IMR-90 (cell line): ENCODE results near the gene MOB1B.

Experiments
- CEBPB ChIP-seq: IDR thresholded peaks from 2 replicates; pipeline ENCODE4 v1.6.1; 2012; ENCODE audit warnings: low read depth, low read length, improper control_type of control experiment
- CHD1 ChIP-seq: IDR thresholded peaks from 2 replicates; pipeline ENCODE4 v1.6.1; 2012; ENCODE audit warnings: low read depth, low read length, improper control_type of control experiment
- FOS ChIP-seq: fragments of 150-350 bp; IDR thresholded peaks from 2 replicates; pipeline ENCODE4 v1.6.1; 2016; ENCODE audit warnings: low read depth, low read length
- MAFK ChIP-seq: IDR thresholded peaks from 2 replicates; pipeline ENCODE4 v1.6.1; 2012; ENCODE audit warnings: low read depth, low read length, improper control_type of control experiment
- MXI1 ChIP-seq: IDR thresholded peaks from 2 replicates; pipeline ENCODE4 v1.6.1; 2012; ENCODE audit warnings: low read depth, mild to moderate bottlenecking, low read length, moderate library complexity, borderline replicate concordance
- NFE2L2 ChIP-seq: fragments of 150-350 bp; IDR thresholded peaks from 2 replicates; pipeline ENCODE4 v1.6.1; 2016; ENCODE audit warnings: low read depth, mild to moderate bottlenecking, low read length
- POLR2A ChIP-seq: IDR thresholded peaks from 2 replicates; pipeline ENCODE4 v1.6.1; 2012; ENCODE audit warnings: mild to moderate bottlenecking, low read depth, low read length
- RAD21 ChIP-seq: IDR thresholded peaks from 2 replicates; pipeline ENCODE4 v1.6.1; 2012; ENCODE audit warnings: low read length, improper control_type of control experiment
- RCOR1 ChIP-seq: IDR thresholded peaks from 2 replicates; pipeline ENCODE4 v1.6.1; 2012; ENCODE audit warnings: mild to moderate bottlenecking, low read length, improper control_type of control experiment; ENCODE audit not compliant: insufficient replicate concordance
- RFX5 ChIP-seq: IDR thresholded peaks from 2 replicates; pipeline ENCODE4 v1.8.0; 2012; ENCODE audit warnings: low read depth, mild to moderate bottlenecking, low read length, moderate library complexity
- SMC3 ChIP-seq: fragments of 150-350 bp; IDR thresholded peaks from 2 replicates; pipeline ENCODE4 v1.6.1; 2016; ENCODE audit warnings: low read depth, mild to moderate bottlenecking, antibody characterized with exemption, low read length, moderate library complexity
- TF ChIP-seq, protein P1 (sequence below): conservative IDR thresholded peaks from 2 replicates; pipeline ENCODE4 v1.5.1; 2012; ENCODE audit warnings: mild to moderate bottlenecking, low read depth, low read length, improper control_type of control experiment
- TF ChIP-seq, protein P2 (sequence below): fragments of 150-350 bp; IDR thresholded peaks from 2 replicates; pipeline ENCODE4 v1.6.1; 2016; ENCODE audit warnings: low read depth, mild to moderate bottlenecking, low read length, moderate library complexity, borderline replicate concordance
- TF ChIP-seq, protein P3 (sequence below): fragments of 150-350 bp; IDR thresholded peaks from 2 replicates; pipeline ENCODE4 v1.6.1; 2017; ENCODE audit warnings: mild to moderate bottlenecking, antibody characterized with exemption, low read length, low read depth

DNA sequence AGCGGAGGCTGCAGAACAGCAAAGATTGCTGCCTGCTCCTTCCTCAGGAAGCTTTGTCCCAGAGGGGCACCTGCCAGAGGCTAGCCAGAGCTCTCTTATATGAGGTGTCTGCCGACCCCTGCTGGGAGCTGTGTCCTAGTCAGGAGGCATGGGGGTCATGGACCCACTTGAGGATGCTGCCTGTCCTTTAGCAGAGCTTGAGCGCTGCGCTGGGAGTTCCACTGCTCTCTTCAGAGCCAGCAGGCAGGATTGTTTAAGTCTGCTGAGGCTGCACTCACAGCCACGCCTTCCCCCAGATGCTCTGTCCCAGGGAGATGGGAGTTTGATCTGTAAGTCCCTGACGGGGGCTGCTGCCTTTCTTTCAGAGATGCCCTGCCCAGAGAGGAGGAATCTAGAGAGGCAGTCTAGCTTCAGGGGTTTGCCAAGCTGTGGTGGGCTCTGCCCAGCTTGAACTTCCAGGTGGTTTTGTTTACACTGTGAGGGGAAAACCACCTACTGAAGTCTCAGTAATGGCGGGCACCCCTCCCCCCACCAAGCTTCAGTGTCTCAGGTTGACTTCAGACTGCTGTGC, 102.2 kb downstream of the MOB1B start:
- TF ChIP-seq, protein P1, sequence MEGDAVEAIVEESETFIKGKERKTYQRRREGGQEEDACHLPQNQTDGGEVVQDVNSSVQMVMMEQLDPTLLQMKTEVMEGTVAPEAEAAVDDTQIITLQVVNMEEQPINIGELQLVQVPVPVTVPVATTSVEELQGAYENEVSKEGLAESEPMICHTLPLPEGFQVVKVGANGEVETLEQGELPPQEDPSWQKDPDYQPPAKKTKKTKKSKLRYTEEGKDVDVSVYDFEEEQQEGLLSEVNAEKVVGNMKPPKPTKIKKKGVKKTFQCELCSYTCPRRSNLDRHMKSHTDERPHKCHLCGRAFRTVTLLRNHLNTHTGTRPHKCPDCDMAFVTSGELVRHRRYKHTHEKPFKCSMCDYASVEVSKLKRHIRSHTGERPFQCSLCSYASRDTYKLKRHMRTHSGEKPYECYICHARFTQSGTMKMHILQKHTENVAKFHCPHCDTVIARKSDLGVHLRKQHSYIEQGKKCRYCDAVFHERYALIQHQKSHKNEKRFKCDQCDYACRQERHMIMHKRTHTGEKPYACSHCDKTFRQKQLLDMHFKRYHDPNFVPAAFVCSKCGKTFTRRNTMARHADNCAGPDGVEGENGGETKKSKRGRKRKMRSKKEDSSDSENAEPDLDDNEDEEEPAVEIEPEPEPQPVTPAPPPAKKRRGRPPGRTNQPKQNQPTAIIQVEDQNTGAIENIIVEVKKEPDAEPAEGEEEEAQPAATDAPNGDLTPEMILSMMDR: no peak
- TF ChIP-seq RAD21 (no peak), RFX5 (no peak), SMC3 (no peak), CEBPB (no peak), POLR2A (no peak), RCOR1 (no peak), MXI1 (no peak), FOS (no peak), CHD1 (no peak), NFE2L2 (no peak), MAFK (no peak)
- TF ChIP-seq, protein P2, sequence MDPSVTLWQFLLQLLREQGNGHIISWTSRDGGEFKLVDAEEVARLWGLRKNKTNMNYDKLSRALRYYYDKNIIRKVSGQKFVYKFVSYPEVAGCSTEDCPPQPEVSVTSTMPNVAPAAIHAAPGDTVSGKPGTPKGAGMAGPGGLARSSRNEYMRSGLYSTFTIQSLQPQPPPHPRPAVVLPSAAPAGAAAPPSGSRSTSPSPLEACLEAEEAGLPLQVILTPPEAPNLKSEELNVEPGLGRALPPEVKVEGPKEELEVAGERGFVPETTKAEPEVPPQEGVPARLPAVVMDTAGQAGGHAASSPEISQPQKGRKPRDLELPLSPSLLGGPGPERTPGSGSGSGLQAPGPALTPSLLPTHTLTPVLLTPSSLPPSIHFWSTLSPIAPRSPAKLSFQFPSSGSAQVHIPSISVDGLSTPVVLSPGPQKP: no peak
- TF ChIP-seq, protein P3, sequence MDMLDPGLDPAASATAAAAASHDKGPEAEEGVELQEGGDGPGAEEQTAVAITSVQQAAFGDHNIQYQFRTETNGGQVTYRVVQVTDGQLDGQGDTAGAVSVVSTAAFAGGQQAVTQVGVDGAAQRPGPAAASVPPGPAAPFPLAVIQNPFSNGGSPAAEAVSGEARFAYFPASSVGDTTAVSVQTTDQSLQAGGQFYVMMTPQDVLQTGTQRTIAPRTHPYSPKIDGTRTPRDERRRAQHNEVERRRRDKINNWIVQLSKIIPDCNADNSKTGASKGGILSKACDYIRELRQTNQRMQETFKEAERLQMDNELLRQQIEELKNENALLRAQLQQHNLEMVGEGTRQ: no peak
